VCaP (cell line): Measurements from ENCODE around the gene FAS.

Source experiments
- H3K27ac ChIP-seq: fragments of 450-650 bp; 2 replicates; pipeline ENCODE4 v1.5.1; 2017
- CTCF ChIP-seq: fragments of 450-650 bp; conservative IDR thresholded peaks from 2 replicates; pipeline ENCODE4 v1.5.1; 2017; ENCODE audit warnings: mild to moderate bottlenecking, moderate library complexity

FAS gene

DNA sequence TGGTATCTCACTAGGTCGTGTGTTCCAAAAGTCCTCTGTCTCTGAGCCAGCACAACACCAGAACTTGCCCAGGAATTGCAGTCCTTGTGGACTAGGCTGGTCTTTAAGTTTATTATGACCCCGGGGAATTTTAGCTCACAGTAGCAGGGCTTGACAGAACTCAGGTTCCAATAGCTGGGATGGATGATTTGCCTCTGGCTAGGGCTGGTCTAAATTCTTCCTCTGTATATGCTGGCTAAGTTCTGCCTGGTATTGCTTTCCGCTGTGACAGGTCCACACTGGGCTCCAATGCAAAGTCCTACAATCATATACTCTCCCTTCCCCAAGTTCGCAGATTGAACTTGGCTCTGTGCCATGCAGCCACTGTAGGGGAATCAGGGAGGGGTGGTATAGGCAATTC, 52.5 kb downstream of the FAS start:
- H3K27ac ChIP-seq, result no peak overlapping the region
- no peak for TF ChIP-seq CTCF

DNA sequence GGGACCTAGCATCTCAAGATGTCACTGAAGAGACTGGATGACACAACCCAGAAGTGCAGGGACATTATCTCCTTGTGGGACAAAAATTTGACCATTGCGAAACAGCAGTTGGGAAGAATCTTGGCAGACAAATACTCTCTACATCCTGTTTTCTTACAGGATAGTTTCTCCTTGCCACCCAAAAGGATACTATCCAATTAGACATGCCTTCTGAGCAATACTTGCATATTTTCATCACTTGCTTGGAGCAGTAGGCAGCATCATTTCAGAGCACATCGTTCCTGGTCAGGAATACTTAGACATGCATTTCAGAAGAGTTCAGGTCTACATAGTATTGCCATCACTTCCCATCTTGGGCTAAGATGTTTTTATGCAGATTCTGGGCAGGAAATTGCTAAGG, 56.8 kb downstream of the FAS start:
- no peak for TF ChIP-seq CTCF
- H3K27ac ChIP-seq, result no peak overlapping the region

- H3K27ac ChIP-seq, result no peak overlapping the region
- no peak for TF ChIP-seq CTCF
These were observed 61.0 kb downstream of the FAS start for GRCh38 chr10:89051593-89051992.

GRCh38 chr10:89053555-89053954, 63.0 kb downstream of the FAS start:
- no peak for TF ChIP-seq CTCF

DNA sequence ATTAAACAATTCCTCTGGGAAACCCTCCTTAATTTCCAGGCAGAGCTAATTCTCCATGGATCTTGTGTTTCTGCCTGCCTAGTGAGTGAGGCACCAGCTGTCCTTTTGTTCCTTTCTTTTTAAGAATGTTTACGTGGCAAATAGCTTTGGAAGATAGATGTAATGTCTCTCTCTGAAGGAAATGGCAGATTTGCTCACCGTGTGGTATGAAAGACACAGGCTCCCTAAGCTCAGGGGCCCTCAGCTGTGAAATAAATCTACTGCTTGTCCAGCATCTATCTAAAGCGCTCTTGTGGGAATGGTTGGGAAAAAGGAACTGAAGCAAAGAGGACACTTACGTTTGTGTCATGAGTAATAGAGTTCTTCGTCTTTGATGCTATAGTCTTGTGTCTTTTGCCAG, 64.6 kb downstream of the FAS start:
- H3K27ac ChIP-seq, result no peak overlapping the region
- TF ChIP-seq CTCF, result no peak

More at GRCh38 chr10:89053555-89053954, 63.0 kb downstream of the FAS start:
- H3K27ac ChIP-seq, result no peak overlapping the region

DNA sequence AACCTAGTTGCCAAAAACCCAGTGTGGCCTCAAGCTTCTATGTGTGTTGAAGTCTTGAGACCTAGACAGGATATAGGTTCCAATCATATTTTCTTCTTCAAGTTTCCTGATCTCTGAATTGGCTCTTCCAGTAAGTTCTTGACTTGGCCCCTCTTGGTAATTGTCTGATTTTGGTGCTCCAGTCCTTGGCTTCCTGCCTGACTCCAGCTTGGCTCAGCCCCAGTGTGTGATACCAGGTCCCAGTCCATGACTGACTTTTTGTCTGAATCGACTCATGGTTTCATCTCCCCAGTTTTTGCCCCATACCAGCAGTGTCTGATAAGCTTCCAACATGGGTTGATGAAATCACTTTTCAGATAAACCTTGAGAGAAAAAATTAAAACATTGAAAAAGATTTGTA, 72.3 kb downstream of the FAS start:
- TF ChIP-seq CTCF, result no peak
- no peak overlapping the region for H3K27ac ChIP-seq

DNA sequence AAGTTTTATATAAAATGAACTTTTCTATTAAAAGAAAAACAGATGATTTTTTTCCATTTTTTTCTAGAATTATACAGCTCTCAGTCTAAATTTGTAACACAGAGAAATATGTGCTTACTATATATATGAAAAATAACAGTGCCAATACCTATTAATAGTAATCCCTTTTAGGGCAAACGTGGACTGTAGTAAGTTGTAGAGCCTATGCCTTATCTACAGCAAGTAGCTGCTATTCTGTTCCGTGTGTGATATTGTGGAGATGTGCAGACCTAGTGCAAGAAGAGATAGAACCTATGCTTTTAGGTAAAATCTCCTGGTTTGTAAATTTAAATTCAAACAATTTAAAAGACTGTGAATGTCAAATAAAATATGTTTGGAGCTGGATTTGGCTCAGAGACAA, 72.9 kb downstream of the FAS start:
- TF ChIP-seq CTCF, result no peak
- H3K27ac ChIP-seq, result no peak overlapping the region

GRCh38 chr10:89064748-89065147, 74.2 kb downstream of the FAS start:
- no peak for TF ChIP-seq CTCF
- H3K27ac ChIP-seq, result no peak overlapping the region
